HL-60 (cell line): ENCODE measurements around the gene MAPKAPK2.
A peak's percentile ranks its signal among the peaks of the same experiment; 100 is the strongest.

ENCODE experiments used
- DNase-seq, 2 experiments: peaks; one replicate each; pipeline ENCODE4 v3.0.0-alpha.2; 2010 to 2020; ENCODE audit warnings: low read depth in 1 of 2, low spot score in 1 of 2
- H3K27ac ChIP-seq: fragments of 250-450 bp; sonication (Bioruptor Pico); replicated peaks from 2 replicates; pipeline ENCODE4 v1.5.1; 2020; ENCODE audit warnings: mild to moderate bottlenecking, moderate library complexity
- H3K27me3 ChIP-seq: fragments of 250-450 bp; sonication (Bioruptor Pico); 2 replicates; pipeline ENCODE4 v1.5.1; 2021; ENCODE audit warnings: mild to moderate bottlenecking, moderate library complexity; ENCODE audit not compliant: insufficient read depth, poor library complexity, severe bottlenecking
- H3K4me3 ChIP-seq: replicated peaks from 2 replicates; pipeline ENCODE4 v1.5.1; 2011; ENCODE audit warnings: mild to moderate bottlenecking, control low read depth, low read length; ENCODE audit not compliant: insufficient read depth
- CTCF ChIP-seq: IDR thresholded peaks from one replicate; pipeline ENCODE4 v1.5.1; 2011; ENCODE audit warnings: low read length, control low read depth, inconsistent platforms; ENCODE audit not compliant: insufficient read depth
- GABPA ChIP-seq: IDR thresholded peaks from 2 replicates; pipeline ENCODE4 v1.6.1; 2012; ENCODE audit warnings: low read depth
- POLR2AphosphoS5 ChIP-seq: IDR thresholded peaks from 2 replicates; pipeline ENCODE4 v1.6.1; 2012; ENCODE audit warnings: low read depth
- REST ChIP-seq: IDR thresholded peaks from 2 replicates; pipeline ENCODE4 v1.6.1; 2012; ENCODE audit warnings: low read depth; ENCODE audit not compliant: insufficient replicate concordance
- SPI1 ChIP-seq: IDR thresholded peaks from 2 replicates; pipeline ENCODE4 v1.6.1; 2012; ENCODE audit warnings: low read depth, mild to moderate bottlenecking, borderline replicate concordance

The MAPKAPK2 gene

GRCh38 chr1:206676499-206676898 is 8.2 kb upstream of the MAPKAPK2 start:
- no peak overlapping the region for H3K27ac ChIP-seq
- no peak for TF ChIP-seq CTCF
- no peak for TF ChIP-seq POLR2AphosphoS5
- TF ChIP-seq GABPA, result no peak
- TF ChIP-seq SPI1, result peak; percentile 6; the same call in 1 of the 2 replicates
- no peak overlapping the region for H3K4me3 ChIP-seq
- H3K27me3 ChIP-seq, result no peaks in the 10 kb centered on the region
- no peak for DNase-seq

GRCh38 chr1:206678490-206678889 is 6.2 kb upstream of the MAPKAPK2 start:
- Histone ChIP-seq H3K27me3 (no peaks in the 10 kb centered on the region), H3K27ac (no peak overlapping the region), H3K4me3 (no peak overlapping the region)
- no peak for DNase-seq
- TF ChIP-seq CTCF, result no peak
- no peak for TF ChIP-seq POLR2AphosphoS5
- TF ChIP-seq SPI1, result no peak
- TF ChIP-seq GABPA, result no peak
- no peak for TF ChIP-seq REST

GRCh38 chr1:206679738-206680211 is 4.9 kb upstream of the MAPKAPK2 start:
- Histone ChIP-seq H3K4me3 (no peak overlapping the region), H3K27me3 (no peaks in the 10 kb centered on the region), H3K27ac (no peak overlapping the region)
- DNase-seq, result peak in 1 of 2 experiments; percentile 48
- TF ChIP-seq SPI1 (peak; percentile 77; the same call in 1 of the 2 replicates), REST (no peak)

- TF ChIP-seq POLR2AphosphoS5, result no peak
- no peaks in the 10 kb centered on the region for H3K27me3 ChIP-seq
- DNase-seq, result no peak
- H3K27ac ChIP-seq, result no peak overlapping the region
- no peak overlapping the region for H3K4me3 ChIP-seq
Observed at GRCh38 chr1:206680279-206680678, 4.4 kb upstream of the MAPKAPK2 start.

GRCh38 chr1:206681359-206681758 is 3.3 kb upstream of the MAPKAPK2 start:
- H3K4me3 ChIP-seq, result no peak overlapping the region
- H3K27me3 ChIP-seq, result no peaks in the 10 kb centered on the region
- no peak for DNase-seq
- H3K27ac ChIP-seq, result no peak overlapping the region
- TF ChIP-seq REST (no peak), SPI1 (no peak), CTCF (no peak), POLR2AphosphoS5 (no peak), GABPA (no peak)
